NCI-H2107 treated with DMSO at 0.1 percent for 48 hours (cell line): ENCODE data around the gene RPTOR.

ENCODE experiments used
- DNase-seq: peaks from one replicate; lab custom pipeline; 2025; ENCODE audit not compliant: unreplicated experiment; lab: John Stamatoyannopoulos, UW

The RPTOR gene

DNA sequence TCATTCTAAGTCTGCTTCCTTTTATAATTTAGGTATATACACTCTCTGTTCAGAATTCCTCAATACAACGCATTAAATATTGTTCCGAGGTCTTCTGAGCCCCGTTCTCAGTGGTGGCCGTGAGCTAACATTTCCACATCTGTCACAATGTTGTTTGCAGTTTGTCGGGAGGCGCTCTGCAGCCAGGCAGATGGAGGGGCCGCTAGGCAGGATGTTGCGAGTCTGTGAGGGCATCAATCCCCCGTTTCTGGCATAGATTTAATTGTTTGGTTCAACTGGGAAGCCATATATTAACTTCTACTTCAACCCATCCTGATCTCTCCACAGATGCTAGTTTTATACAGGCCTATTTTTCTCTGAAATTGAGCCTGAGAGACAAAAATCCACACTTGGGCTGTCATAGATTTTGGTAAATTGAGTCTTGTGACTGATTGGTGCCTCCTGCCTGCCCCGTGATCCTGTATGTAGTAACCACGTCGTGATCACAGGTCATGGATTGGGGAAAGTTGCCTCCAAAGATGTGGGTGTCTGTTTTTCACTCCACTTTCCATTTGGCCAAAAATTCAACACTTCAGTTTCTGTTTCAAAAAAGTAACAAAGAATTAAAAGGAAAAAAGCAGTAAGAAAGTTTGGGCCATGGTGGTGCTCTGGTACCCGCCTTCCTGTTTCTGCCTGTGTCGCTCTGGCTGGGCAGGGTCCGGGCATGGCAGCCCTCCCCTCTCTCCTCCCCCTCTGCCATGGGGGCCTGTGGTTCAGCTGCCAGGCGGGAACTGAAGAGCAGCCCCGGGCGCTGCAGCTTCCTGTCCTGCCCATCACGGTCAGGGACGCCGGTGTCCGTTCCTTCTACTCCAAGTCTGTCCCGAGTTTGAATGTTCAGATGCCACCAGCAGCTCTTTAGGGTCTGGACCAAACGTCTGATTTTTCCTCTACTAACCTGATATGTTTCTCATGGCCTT is 41.5 kb downstream of the RPTOR start:
- no peak for DNase-seq

DNA sequence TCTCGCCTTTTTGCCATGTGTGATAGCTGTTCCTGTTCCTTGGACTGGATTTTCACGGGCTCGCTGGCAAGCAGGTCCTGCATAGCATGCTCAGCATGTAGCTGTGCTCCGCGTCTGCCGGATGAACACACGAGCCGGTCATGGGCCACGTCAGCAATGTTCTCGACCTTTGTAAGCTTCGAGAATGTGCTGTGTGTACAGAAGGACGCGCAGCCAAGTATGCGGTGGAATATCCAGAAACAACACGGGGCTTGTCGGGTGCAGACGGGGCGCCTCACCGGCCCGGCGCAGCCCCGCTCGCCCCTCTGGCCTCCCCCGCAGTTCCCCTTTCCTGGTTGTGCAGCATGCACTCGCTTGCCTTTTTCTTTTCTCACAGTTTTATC is 42.2 kb downstream of the RPTOR start:
- DNase-seq: no peak

DNA sequence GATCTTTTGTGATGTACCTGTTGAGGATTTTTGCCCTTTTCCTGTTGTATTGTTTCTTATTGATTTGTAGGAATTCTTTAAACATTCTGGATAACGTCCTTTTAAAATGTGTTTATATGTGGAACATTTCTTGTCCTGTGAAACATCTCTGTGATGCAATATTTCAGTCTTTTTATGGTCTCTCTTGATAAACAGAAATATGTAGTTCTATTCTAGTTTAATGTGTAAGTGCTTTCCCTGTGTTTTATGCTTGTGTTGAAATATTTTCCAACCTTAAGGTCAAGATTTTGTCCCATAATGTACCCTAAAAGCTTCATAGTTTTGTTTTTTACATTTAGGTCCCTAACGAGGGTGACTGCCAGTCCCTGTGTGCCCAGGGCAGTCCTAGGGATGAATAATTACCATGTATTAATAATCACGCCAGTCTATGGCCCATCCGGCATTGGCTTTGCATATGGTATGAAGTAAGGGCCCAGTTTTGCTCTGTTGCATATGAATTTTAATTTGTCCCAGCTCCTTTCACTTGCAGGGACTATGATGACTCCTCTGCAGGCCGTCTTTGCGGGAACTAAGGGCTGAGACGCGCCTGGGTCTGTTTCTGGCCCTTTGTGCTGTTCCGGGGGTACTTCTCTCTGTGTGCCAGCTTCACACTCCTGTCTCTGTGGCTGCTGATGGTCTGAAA is 44.2 kb downstream of the RPTOR start:
- DNase-seq: no peak

DNA sequence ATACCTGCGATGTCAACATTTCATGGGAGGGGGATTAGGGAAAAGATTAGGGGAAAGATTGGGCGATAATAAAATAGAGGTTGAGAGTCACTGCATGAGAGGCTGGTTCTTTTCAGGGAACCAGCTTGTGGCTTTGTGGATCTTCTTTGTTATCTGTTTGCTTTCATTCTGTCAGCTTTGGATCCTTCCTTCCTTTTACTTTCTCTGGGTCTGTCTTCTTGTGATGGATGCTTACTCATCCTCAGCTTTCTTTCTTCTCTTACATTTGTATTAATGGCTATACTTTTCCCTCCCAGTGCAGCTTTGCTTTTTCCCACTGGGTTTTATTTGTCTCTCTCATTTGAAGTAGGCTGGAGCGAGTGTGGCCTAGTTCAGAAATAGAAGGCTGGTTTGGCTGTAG is 47.1 kb downstream of the RPTOR start:
- DNase-seq: no peak

DNA sequence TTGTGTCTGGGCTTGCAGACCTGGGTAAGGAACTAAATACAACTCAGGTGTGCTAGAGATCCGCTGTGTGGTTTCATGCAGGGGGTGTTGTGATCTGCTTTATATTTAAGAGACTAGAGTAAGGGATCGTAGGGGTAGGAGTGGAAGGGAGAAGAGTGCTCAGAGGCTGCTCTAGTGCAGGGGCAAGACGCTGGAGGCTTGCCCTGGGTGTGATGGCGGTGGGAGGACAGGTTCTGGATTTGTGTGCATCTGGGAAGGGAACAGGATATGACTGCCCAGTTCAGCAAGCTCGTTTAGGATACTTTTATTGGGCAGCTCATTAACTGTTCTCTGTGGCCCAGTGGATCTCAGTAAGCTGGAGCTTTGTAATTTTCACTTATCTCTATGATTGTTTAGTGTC is 47.6 kb downstream of the RPTOR start:
- DNase-seq: no peak

DNA sequence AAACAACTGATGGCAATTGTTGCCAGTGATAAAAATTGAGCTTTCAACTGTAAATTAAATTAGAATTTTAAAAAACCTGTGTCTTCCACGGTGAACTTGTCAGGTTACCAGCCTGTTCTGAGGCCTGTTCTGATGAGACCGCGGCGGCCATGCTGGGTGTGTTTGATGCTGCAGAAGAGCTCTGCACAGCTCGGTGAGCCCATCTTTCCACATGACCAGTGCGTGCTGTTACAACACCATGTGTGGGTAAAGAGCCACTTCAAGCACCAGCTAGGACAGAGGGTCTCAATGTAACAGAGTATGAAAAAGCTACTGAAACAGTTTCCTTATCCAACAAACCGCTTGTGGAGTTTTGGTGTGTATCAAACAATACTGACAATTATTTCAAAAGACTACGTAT is 48.5 kb downstream of the RPTOR start:
- DNase-seq: no peak

DNA sequence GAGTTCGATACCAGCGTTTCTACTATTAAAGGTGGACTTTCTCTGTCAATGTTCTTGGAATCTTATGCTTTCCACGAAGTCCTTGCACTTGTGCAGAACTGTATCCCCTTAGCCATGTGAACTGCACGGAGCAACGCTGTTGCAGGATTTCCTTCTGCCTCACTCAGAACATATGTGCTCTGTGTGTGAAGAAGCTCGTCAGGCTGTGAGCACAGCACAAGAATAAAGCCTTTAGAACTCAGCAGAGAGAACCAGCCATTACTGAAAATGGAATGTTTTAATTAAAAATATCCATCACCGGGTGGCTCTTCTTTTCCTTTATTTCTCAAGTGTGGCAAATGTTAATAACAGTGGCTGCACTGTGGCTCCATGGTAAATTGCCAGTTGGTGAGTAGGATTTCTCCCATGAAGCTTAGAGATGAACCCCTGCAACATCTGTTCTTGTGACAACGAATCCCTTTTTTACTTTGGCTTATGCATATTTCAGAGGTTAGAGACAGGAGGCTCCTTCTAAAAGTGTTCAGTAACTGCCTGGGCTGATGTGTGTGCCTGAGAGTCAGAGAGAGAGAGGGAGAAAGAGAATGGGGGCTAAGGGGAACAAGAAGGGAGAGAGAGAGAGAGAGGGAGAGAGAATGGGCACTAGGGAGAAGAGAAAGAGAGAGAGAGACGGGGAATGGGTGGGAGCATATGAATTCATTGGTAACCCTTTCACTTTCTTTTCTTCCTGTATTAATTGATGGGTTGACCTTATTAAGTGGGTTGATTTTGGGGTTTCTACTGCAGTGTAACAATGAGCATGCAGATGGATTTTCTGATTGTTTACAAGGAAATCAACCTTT is 50.0 kb downstream of the RPTOR start:
- no peak for DNase-seq

DNA sequence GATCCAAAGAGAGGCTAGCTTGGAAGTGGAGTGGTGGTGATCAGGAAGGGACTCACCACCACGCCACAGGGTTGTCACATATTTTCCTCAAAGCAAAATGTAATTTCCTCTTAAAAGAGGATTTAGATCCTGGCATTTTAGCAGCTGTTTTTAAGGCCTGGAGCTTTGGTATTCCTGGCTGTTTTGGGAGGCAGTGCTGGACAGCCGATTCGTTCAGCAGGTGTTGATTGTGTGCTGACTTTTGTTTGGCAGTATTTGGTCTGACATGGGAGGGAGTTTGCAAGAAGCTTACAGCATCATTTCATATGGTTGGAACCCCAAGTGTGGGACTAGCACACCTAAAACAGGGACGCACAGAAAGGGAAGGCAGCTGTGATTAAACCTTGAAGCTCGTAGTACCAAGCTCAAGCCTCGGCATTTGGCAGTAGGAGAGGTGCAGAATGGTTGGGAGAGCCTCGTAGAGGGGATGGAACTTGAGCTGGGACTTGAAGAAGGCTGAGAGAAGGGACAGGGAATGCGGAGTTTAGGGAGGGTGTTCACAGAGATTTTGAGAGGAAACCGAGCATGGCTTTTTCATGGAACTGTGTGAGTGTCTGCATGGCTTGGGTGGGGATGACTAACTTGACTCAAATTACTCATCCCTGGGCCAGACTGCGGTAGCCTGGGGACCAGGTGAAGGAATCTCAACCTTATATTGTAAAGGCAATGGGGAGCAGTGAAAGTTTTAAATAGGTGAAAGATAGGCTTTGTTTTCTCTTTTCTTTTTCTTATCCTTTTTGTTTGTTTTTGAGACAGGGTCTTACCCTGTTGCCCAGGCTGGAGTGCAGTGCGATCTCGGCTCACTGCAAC is 52.3 kb downstream of the RPTOR start:
- DNase-seq: no peak

DNA sequence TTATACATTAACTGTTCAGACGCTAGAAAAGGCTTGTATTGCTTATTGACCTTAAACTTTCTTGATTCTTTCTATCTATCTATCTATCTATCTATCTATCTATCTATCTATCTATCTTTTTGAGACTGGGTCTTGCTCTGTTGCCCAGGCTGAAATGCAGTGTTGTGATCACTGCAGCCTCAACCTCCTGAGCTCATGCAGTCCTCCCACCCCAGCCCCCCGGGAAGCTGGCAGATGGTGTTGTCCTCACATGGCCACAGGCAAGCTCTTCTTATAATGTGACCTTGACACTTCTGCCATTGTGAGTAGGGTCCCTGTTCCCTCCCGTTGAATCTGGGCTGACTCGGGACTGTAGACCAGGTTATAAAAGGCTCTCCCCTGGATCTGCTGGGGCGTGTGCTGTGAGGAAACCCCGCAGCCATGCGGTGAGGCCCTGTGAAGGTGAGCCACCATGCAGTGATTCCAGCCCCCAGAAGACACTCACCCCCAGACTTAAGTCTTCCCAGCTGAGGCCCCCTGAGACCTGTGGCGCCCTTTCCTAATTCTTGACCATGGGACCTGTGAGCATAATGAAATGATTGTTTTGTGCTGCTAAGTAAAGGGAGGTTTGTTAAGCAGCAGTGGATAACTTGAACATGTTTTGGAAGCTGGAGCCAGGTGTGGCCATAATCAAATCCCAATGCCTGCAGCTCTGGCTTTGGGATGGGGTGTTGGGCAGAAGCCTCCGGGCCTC is 54.3 kb downstream of the RPTOR start:
- no peak for DNase-seq

DNA sequence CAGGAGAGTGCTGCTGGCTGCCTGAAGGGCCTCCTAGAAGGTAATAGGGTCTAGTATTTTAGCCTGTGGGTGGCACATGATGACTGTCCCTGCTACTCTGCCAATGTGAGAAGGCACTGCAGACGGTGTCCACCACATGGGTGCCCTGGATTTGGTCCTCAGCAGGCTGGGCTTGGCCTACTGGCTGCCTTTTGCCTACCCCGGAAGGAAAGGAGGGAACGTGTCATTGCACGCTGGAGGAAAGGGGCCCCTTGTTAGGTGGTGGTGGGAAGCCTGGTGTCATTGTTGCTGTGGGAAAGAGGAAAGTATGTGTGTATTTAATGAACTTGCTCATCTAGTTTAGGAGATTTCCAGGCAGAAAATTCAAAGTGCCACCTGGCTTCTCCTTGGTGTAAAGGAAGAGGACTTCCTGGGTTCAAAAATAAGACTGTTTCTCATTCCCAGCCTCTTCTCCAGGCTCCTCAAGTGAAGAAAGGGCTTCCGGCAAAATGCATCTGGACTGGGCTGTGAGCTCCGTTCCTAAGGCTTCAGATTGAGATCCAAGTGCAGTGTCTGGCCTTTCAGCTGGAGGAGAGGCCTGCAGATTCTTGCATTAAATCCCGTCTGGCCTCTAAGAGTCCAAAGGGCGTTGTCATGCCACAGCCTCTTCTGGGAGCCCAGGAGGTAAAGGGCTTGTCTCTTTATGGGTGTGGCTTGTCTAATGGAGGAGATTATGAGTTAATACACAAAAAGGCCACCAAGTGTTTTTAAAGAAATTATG is 55.1 kb downstream of the RPTOR start:
- no peak for DNase-seq

DNA sequence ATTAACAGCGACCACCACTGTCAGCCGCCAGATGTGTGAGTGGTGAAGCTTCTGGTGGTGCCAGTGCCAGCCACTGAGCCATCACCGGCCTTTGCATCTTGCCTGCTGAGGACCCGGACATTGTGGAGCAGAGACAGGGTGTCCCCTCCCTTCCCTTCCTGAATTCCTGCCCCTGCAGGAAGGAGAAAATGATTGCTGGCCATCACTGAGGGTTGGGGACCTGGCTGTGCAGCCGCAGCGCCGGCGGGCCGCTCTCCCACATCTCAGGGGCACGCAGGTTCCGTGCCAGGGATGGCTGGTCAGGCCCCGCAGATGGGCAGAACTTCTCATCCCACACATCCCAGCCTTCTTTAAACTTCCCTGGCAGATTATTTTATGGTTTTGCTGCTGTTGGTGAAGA is 56.5 kb downstream of the RPTOR start:
- no peak for DNase-seq

DNA sequence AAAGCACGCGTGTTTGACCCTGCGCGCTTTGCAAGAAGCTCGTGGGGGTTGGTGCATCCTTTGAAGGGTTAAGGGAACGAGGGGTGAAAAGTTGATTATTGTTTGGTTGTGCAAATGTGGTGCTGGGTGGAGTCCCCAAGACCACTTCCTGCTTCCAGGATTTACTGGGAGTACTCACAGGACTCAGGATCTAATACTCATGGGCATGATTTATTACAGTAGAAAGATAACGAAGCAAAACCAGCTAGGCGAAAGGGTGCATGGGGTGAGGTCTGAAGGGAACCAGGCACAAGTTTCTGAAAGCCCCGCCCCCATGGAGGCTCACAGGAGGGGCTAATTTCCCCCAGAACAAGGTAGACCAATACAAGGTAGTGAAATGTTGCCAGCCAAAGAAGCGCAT is 58.8 kb downstream of the RPTOR start:
- no peak for DNase-seq

DNA sequence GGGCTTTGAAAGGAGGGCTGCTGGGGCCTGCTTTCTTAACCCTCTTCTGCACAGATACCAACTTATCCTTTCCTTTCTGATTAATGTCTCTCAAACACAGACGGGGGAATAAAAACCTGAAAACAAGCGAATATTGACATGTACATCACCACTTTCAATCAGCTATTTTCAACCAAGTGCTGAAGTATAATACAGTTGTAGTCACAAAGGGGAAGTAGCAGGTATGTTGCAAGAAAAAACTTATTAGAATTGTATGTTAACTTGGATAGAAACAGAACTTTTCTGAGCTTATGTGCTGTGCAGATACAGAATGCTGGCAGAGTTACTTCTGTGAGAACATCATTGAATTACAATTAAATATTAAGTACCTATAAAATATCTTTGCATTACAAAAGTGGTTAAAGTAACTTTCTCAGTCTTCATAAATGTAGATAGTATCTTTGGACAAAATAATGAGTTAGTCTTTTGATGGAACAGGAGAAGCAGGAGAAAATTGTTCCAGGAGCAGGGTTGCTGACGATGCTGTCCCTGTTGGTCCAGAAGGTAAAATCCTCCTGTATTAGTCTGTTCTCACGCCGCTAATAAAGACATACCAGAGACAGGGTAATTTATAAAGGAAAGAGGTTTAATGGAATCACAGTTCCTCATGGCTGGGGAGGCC is 59.5 kb downstream of the RPTOR start:
- no peak for DNase-seq

DNA sequence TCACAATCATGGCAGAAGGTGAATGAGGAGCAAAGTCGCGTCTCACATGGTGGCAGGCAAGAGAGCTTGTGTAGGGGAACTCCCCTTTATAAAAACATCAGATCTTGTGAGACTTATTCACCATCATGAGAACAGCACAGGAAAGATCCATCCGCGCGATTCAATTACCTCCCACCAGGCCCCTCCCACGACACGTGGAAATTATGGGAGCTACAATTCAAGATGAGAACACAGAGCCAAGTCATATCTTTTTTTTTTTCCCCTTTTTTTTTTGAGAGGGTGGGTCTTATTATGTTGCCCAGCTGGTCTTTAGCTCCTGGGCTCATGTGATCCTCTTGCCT is 60.0 kb downstream of the RPTOR start:
- no peak for DNase-seq

DNA sequence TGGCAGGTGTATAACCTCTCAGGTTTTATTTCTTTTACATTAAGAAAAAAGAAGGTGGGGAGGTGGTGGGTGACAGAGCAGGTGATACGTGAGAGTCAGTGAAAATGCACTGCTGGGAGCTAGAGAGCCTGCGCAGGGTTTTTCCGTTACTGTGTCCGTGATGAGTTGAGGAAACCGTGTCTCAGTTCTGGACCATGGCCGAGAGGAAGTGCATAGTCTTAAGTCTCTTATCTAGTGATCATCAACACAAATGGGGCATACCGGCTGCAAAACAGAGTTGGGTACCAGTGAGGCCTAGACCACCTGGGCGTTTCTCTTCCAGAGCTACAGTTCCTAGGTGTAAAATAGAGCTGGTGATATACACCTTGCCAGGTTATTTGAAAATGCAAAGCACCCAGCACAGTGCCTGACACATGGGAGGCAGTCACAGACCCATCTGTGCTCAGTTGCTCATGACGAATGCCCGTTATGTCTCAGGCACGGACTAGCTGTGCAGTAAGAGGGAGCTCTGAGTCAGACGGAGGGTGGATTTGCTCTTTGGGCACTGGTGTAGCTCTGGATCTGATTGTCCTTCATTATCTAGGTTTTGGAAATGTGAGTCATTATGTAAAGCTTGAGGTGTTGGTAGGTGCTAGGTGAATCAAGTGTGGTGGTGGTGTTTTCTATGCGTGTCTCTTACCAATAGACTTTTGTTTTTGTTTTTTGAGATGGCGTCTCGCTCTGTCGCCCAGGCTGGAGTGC is 60.9 kb downstream of the RPTOR start:
- DNase-seq: no peak

DNA sequence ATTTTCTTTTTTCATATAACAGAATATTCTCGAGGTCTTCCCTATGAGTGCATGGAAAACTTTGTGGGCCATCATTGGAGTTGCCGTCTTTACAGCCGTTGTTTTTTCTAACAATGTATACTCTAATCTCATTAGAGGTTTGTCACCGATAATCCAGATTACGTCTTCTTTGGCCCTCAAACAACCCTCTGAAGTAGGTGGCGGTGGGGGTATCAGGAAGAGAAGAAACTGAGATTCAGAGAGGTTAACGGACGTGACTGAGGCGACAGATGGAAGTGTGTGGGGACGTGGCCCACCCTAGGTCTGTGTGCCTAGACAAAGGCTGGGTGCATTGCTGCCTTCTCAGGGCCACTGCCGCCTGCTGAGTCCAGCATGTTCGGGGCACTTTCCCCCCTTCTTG is 63.7 kb downstream of the RPTOR start:
- no peak for DNase-seq

DNA sequence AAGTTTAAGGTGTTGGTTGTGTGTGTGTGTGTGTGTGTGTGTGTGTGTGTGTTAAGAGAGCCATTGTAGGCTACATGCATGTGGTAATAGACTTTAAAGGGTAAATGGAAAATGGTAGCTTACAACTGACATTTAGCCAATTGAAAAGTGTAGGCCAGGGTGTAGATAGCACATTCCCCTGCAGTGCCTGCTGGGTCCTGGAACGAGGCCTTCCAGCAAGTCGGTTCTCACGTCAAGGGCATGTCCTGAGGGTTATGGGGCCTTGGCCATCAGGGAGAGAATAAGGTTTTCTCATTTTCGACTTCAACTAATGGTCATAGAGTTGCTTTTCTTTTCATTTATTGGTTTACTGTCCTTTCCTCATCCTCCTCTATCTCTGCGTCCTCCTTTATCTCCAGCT is 65.1 kb downstream of the RPTOR start:
- no peak for DNase-seq

DNA sequence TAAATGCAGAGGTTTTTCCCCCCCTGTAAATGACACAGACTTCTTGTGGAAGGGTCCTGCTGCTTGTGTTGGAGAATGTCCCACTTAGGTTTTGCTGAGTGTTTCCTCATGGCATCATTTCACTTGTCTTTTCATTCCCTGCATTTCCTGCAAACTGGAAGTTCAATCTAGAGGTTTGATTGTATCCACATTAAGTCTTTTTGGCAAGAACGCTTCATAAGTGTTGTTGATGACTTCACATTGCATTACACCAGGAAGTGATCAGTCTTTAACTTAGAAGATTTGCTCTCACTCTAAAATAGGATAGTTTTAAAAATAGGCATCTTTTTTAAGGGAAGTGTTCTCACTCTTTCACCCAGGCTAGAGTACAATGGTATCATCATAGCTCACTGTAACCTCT is 67.2 kb downstream of the RPTOR start:
- no peak for DNase-seq
